Fibroblast of lung (primary cell): ENCODE data around the gene ZNF341. TPM values are rescaled to one million over a fixed set of nuclear protein-coding genes. Genes with fewer than 3 reads are reported as not detected.

ENCODE experiments used
- DNase-seq, 2 donors: peaks; one replicate each; pipeline versions ENCODE4 v3.0.0 to v3.0.0-alpha.2; 2010; ENCODE audit warnings: low read depth in 2 of 2
- H2AFZ ChIP-seq: 2 replicates; pipeline ENCODE4 v1.5.1; 2012; ENCODE audit warnings: low read length, control low read depth, inconsistent platforms
- H3K27ac ChIP-seq: 2 replicates; pipeline ENCODE4 v1.5.1; 2011; ENCODE audit warnings: low read length, control low read depth; ENCODE audit not compliant: insufficient read depth
- H3K27me3 ChIP-seq: 2 replicates; pipeline ENCODE4 v1.5.1; 2011; ENCODE audit warnings: mild to moderate bottlenecking, low read length; ENCODE audit not compliant: control insufficient read depth, insufficient read depth
- H3K36me3 ChIP-seq: 2 replicates; pipeline ENCODE4 v1.5.1; 2011; ENCODE audit warnings: low read length; ENCODE audit not compliant: control insufficient read depth, insufficient read depth
- H3K4me1 ChIP-seq: 2 replicates; pipeline ENCODE4 v1.5.1; 2011; ENCODE audit warnings: low read length; ENCODE audit not compliant: control insufficient read depth, insufficient read depth; ENCODE audit errors: extremely low read depth
- H3K4me2 ChIP-seq: 2 replicates; pipeline ENCODE4 v1.5.1; 2011; ENCODE audit warnings: low read length, control low read depth; ENCODE audit not compliant: insufficient read depth; ENCODE audit errors: extremely low read depth
- H3K4me3 ChIP-seq, 4 experiments: fragments of 200-600 bp in 1 of 4; sonication (generic) in 1 of 4; replicated peaks in 1 of 4; 2 replicates each; pipeline ENCODE4 v1.5.1; 2011 to 2016; ENCODE audit warnings: low read length in 4 of 4, low read depth in 3 of 4, mild to moderate bottlenecking in 3 of 4, control low read depth in 2 of 4, inconsistent platforms in 1 of 4, mixed read lengths in 1 of 4; ENCODE audit not compliant: insufficient read depth in 1 of 4; ENCODE audit errors: control extremely low read depth in 1 of 4
- H3K79me2 ChIP-seq: 2 replicates; pipeline ENCODE4 v1.5.1; 2012; ENCODE audit warnings: mild to moderate bottlenecking, low read length, inconsistent platforms; ENCODE audit not compliant: control insufficient read depth, insufficient read depth
- H3K9ac ChIP-seq: 2 replicates; pipeline ENCODE4 v1.5.1; 2011; ENCODE audit warnings: mild to moderate bottlenecking, low read length, control low read depth; ENCODE audit not compliant: insufficient read depth
- H3K9me3 ChIP-seq: 2 replicates; pipeline ENCODE4 v1.5.1; 2012; ENCODE audit warnings: low read depth, low read length; ENCODE audit not compliant: control insufficient read depth, insufficient read depth
- H4K20me1 ChIP-seq: 2 replicates; pipeline ENCODE4 v1.5.1; 2011; ENCODE audit warnings: low read length; ENCODE audit not compliant: control insufficient read depth, insufficient read depth; ENCODE audit errors: extremely low read depth
- CTCF ChIP-seq, 2 donors: IDR thresholded peaks in 1 of 2; conservative IDR thresholded peaks in 1 of 2; 1 replicate in 1 of 2; 2 replicates in 1 of 2; pipeline ENCODE4 v1.5.1; 2011 to 2012; ENCODE audit warnings: low read length in 2 of 2, control low read depth in 1 of 2, inconsistent platforms in 1 of 2, low read depth in 1 of 2, mild to moderate bottlenecking in 1 of 2
- EZH2 ChIP-seq: IDR thresholded peaks from 2 replicates; pipeline ENCODE4 v1.5.1; 2012; ENCODE audit warnings: low read length, control low read depth, mild to moderate bottlenecking; ENCODE audit errors: missing control alignments
- polyA plus RNA-seq, 2 donors: library from polyadenylated mRNA; depleted of rRNA in 1 of 2; stranded (reverse) in 1 of 2; unstranded in 1 of 2; fragments of >200 nt; gene quantifications; 2 replicates each; pipeline ENCODE4 v1.2.1, GENCODE V29; 2011 to 2012; ENCODE audit warnings: missing spikeins in 1 of 2
- total RNA-seq: library from RNA; depleted of rRNA; stranded (reverse); fragments of >200 nt; gene quantifications from 2 replicates; pipeline ENCODE4 v1.2.1, GENCODE V29; 2014

Gene ZNF341
- total and polyA plus RNA-seq, 2 donors (not counting 1 experiment from before 2014, with no cell fraction given): 0.99 to 1.1 TPM

GRCh38 chr20:33739493-33739892 lies 7.7 kb downstream of the ZNF341 start:
- H3K4me2 ChIP-seq: no peak overlapping the region
- no peak overlapping the region for H3K27ac ChIP-seq
- H3K4me1 ChIP-seq: no peaks in the 10 kb centered on the region
- peaks cover 2% of the 10 kb centered on the region for H3K9me3 ChIP-seq
- no peak for DNase-seq
- no peak overlapping the region for H3K9ac ChIP-seq
- H2AFZ ChIP-seq: no peak overlapping the region
- no peak overlapping the region for H3K4me3 ChIP-seq
- no peaks in the 10 kb centered on the region for H3K27me3 ChIP-seq
- no peaks in the 10 kb centered on the region for H4K20me1 ChIP-seq
- TF ChIP-seq EZH2 (no peak), CTCF (conservative IDR thresholded peaks at IDR 0.05 in 1 of 2, IDR thresholded peaks at IDR 0.05 in 1 of 2; ENCODE audit: low read depth in 1 of 2, low read length in 2 of 2) (no peak)
- H3K36me3 ChIP-seq: no peaks in the 10 kb centered on the region
- no peaks in the 10 kb centered on the region for H3K79me2 ChIP-seq

DNA sequence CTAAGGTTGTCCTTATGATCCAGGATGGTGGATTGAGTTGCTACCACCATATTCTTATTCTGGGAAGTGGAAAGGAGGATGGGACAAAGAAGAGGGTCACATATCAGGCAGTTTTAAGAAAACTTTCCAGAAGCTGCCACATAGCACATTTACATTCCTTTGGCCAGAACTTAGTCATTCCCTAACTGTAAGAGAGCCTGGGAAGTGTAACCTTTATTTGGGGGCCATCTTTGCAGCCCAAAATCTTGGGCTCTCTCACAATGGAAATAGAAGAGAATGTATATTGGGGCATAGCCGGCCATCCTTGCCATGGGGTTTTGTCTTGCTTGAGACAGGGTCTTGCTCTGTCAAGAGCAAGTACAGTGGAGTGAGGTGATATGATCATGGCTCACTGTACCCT lies 8.4 kb downstream of the ZNF341 start:
- Histone ChIP-seq H3K9me3 (peaks cover 2% of the 10 kb centered on the region), H4K20me1 (no peaks in the 10 kb centered on the region), H3K27me3 (no peaks in the 10 kb centered on the region), H3K79me2 (no peaks in the 10 kb centered on the region), H2AFZ (no peak overlapping the region), H3K4me1 (no peaks in the 10 kb centered on the region), H3K27ac (no peak overlapping the region), H3K4me2 (no peak overlapping the region), H3K4me3 (no peak overlapping the region), H3K36me3 (no peaks in the 10 kb centered on the region), H3K9ac (no peak overlapping the region)
- peak in 1 of 2 donors; percentile 2 for DNase-seq
- TF ChIP-seq EZH2: no peak

GRCh38 chr20:33744181-33744580 lies 12.4 kb downstream of the ZNF341 start:
- DNase-seq: no peak
- Histone ChIP-seq H3K9me3 (no peaks in the 10 kb centered on the region), H3K4me3 (no peak overlapping the region), H3K4me1 (no peaks in the 10 kb centered on the region), H2AFZ (no peak overlapping the region), H4K20me1 (no peaks in the 10 kb centered on the region), H3K27me3 (no peaks in the 10 kb centered on the region), H3K79me2 (no peaks in the 10 kb centered on the region), H3K9ac (no peak overlapping the region), H3K27ac (no peak overlapping the region), H3K36me3 (no peaks in the 10 kb centered on the region), H3K4me2 (no peak overlapping the region)
- TF ChIP-seq CTCF (conservative IDR thresholded peaks at IDR 0.05 in 1 of 2, IDR thresholded peaks at IDR 0.05 in 1 of 2; ENCODE audit: low read depth in 1 of 2, low read length in 2 of 2) (no peak), EZH2 (no peak)
